Measurements from ENCODE around the gene PDK2. TPM values are rescaled to one million over a fixed set of nuclear protein-coding genes. Genes with fewer than 3 reads are reported as not detected.

The PDK2 gene
- total RNA-seq, 1 experiment from 2014 or later: 31.9 TPM

DNA sequence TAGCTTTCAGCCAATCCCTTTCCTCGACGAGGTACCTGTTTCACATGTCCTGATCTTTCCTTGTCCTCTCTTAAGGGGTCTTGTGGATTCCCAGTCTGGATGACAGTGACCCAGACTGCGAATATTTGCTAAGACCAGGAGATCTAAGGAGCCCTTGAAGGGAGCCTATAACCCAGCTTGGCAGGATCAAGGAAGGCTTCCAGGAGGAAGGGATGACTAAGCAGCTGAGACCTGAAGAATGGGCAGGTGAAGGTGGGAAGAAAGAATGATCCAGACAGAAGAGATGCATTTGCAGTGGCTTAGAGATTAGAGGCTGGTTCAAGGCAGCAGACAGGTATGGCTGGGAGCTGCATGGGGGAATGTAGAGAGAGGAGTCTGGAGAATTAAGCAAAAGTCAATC is 1.9 kb upstream of the PDK2 start:
- ATAC-seq (no peak), DNase-seq (peak; percentile 30)
- peaks cover 12% of the 10 kb centered on the region for H3F3A ChIP-seq (ENCODE audit: low read length, unreplicated experiment)
- no peak overlapping the region for H3K9ac ChIP-seq (ENCODE audit: low read length)
- H3K27me3 ChIP-seq (ENCODE audit: low read length): no peaks in the 10 kb centered on the region
- TF ChIP-seq EZH2 (IDR thresholded peaks at IDR 0.05; ENCODE audit: low read length, unreplicated experiment) (no peak), EZH2phosphoT487 (IDR thresholded peaks at IDR 0.05; ENCODE audit: borderline replicate concordance, low read length) (no peak)
- TF ChIP-seq, protein P1, sequence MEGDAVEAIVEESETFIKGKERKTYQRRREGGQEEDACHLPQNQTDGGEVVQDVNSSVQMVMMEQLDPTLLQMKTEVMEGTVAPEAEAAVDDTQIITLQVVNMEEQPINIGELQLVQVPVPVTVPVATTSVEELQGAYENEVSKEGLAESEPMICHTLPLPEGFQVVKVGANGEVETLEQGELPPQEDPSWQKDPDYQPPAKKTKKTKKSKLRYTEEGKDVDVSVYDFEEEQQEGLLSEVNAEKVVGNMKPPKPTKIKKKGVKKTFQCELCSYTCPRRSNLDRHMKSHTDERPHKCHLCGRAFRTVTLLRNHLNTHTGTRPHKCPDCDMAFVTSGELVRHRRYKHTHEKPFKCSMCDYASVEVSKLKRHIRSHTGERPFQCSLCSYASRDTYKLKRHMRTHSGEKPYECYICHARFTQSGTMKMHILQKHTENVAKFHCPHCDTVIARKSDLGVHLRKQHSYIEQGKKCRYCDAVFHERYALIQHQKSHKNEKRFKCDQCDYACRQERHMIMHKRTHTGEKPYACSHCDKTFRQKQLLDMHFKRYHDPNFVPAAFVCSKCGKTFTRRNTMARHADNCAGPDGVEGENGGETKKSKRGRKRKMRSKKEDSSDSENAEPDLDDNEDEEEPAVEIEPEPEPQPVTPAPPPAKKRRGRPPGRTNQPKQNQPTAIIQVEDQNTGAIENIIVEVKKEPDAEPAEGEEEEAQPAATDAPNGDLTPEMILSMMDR (conservative IDR thresholded peaks at IDR 0.05; ENCODE audit: low read depth, low read length): no peak
- peaks cover 22% of the 10 kb centered on the region for H3K36me3 ChIP-seq (ENCODE audit: low read depth, low read length)
- H3K9me2 ChIP-seq (replicated peaks; ENCODE audit: low read length): no peaks in the 10 kb centered on the region
- ChIA-PET POLR2A (ENCODE audit: unreplicated experiment) (interaction anchor here (0.6 kb wide), 1 partner anchor 37 kb away, joined by 4 read pairs; the partner anchor contains the start of gene ITGA3), CTCF (interaction anchor here (0.7 to 1.7 kb wide), 4 partner anchors 31 to 126 kb away, joined by 3 to 9 read pairs (median 6); partner anchors contain the start of gene ITGA3)
- no TSS peak for BruUV-seq (replicated peaks)
- 0 out of 2 replicates have a peak, but pooled peaks cover 1% of the 10 kb centered on the region for H4K20me1 ChIP-seq (ENCODE audit: low read length)
- no peak overlapping the region for H3K4me2 ChIP-seq (ENCODE audit: low read length)
- no peak overlapping the region for H3K4me3 ChIP-seq (ENCODE audit: low read length)
- intact Hi-C loops (cut with micrococcal nuclease): no loop called here
- H3K27ac ChIP-seq (ENCODE audit: low read length): no peak overlapping the region
- peaks cover 9% of the 10 kb centered on the region for H3K79me2 ChIP-seq (ENCODE audit: low read length)
- peaks cover 14% of the 10 kb centered on the region for H3K4me1 ChIP-seq (ENCODE audit: insufficient read depth, low read length)
- H2AFZ ChIP-seq (ENCODE audit: low read length): no peak overlapping the region
- H3K9me3 ChIP-seq (ENCODE audit: low read length): no peaks in the 10 kb centered on the region

DNA sequence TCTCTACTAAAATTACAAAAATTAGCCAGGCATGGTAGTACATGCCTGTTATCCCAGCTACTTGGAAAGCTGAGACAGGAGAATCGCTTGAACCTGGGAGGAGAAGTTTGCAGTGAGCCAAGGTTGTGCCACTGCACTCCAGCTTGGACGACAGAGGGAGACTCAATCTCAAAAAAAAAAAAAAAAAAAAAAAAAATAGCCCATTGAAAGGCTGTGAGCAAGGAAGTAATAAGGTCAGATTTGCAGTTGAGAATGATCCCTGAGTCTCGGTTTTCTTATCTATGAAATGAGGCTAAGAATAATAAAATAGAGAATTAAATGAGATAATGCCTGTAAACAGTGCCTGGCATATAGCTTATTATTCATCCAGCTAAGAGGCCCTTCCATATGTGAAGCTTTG is 1.3 kb upstream of the PDK2 start:
- Histone ChIP-seq H3K4me2 (ENCODE audit: low read length) (peak overlapping the region; percentile 96), H2AFZ (ENCODE audit: low read length) (peak overlapping the region; percentile 94), H3K9me2 (replicated peaks; ENCODE audit: low read length) (no peaks in the 10 kb centered on the region), H4K20me1 (ENCODE audit: low read length) (no peaks in the 10 kb centered on the region), H3K79me2 (ENCODE audit: low read length) (peaks cover 9% of the 10 kb centered on the region), H3K9ac (ENCODE audit: low read length) (no peak overlapping the region), H3K9me3 (ENCODE audit: low read length) (no peaks in the 10 kb centered on the region), H3K27me3 (ENCODE audit: low read length) (no peaks in the 10 kb centered on the region), H3K4me3 (ENCODE audit: low read length) (peak overlapping the region; percentile 88; the same call in 1 of the 2 replicates), H3K4me1 (ENCODE audit: insufficient read depth, low read length) (peaks cover 14% of the 10 kb centered on the region), H3F3A (ENCODE audit: low read length, unreplicated experiment) (peaks cover 12% of the 10 kb centered on the region), H3K36me3 (ENCODE audit: low read depth, low read length) (peaks cover 16% of the 10 kb centered on the region), H3K27ac (ENCODE audit: low read length) (no peak overlapping the region)
- no TSS peak for BruUV-seq (replicated peaks)
- DNase-seq (no peak), ATAC-seq (no peak)
- intact Hi-C loops (cut with micrococcal nuclease): loop anchor here (1.0 to 2.0 kb wide), 7 partner anchors 31 to 203 kb away; partner anchors contain the start of gene PPP1R9B
- TF ChIP-seq EZH2phosphoT487 (IDR thresholded peaks at IDR 0.05; ENCODE audit: borderline replicate concordance, low read length): no peak
- TF ChIP-seq EZH2 (IDR thresholded peaks at IDR 0.05; ENCODE audit: low read length, unreplicated experiment): no peak
- TF ChIP-seq, protein P1 (conservative IDR thresholded peaks at IDR 0.05; ENCODE audit: low read depth, low read length): no peak
- ChIA-PET POLR2A (ENCODE audit: unreplicated experiment) (interaction anchor here (0.5 to 1.0 kb wide), 3 partner anchors 15 to 228 kb away, joined by 3 read pairs; no protein-coding TSS in a partner anchor), CTCF (interaction anchor here (0.5 to 1.7 kb wide), 16 partner anchors 12 to 126 kb away, joined by 3 to 11 read pairs (median 4); partner anchors contain the start of gene ITGA3)

DNA sequence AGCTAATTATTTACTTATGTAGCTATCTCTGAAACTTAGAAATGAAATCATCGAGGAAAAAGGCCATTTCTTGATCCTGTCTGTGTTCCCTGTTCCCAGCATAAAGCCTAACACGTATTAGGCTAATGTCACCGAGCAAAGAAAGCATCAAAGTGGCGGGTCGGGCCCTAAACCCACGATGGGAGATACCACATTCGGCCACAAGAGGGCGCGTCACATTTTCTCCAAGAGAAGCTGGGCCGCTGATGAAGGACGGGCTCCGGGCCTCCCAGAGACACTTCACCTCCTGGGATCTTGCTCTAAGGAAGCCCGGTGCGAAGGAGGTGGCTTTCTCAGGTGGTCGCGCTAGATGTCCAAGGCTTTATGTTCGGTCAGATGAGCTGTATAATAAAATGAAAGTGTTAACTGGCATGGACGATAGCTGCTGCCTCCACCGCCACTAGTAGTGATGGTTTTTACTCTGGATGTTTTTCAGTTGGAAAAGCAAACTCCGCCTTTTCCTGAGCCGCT is 853 bp upstream of the PDK2 start:
- no peaks in the 10 kb centered on the region for H3K27me3 ChIP-seq (ENCODE audit: low read length)
- ATAC-seq (peak; percentile 55), DNase-seq (peak; percentile 97)
- peaks cover 14% of the 10 kb centered on the region for H3K4me1 ChIP-seq (ENCODE audit: insufficient read depth, low read length)
- peaks cover 12% of the 10 kb centered on the region for H3F3A ChIP-seq (ENCODE audit: low read length, unreplicated experiment)
- no peak for TF ChIP-seq EZH2phosphoT487 (IDR thresholded peaks at IDR 0.05; ENCODE audit: borderline replicate concordance, low read length)
- TF ChIP-seq, protein P1 (conservative IDR thresholded peaks at IDR 0.05; ENCODE audit: low read depth, low read length): peak; percentile 96
- peak overlapping the region; percentile 94 for H2AFZ ChIP-seq (ENCODE audit: low read length)
- H3K27ac ChIP-seq (ENCODE audit: low read length): peak overlapping the region; percentile 20
- POLR2A ChIA-PET (ENCODE audit: unreplicated experiment): interaction anchor here (0.8 to 1.0 kb wide), 2 partner anchors 32 to 228 kb away, joined by 3 read pairs; no protein-coding TSS in a partner anchor
- H3K9ac ChIP-seq (ENCODE audit: low read length): peak overlapping the region; percentile 21
- H3K4me2 ChIP-seq (ENCODE audit: low read length): peak overlapping the region; percentile 96
- CTCF ChIA-PET: interaction anchor here (0.6 to 1.7 kb wide), 21 partner anchors 12 to 349 kb away, joined by 3 to 11 read pairs (median 4); partner anchors contain the start of genes ITGA3 and PPP1R9B
- intact Hi-C loops (cut with micrococcal nuclease): loop anchor here (1.0 to 2.0 kb wide), 7 partner anchors 31 to 203 kb away; partner anchors contain the start of gene PPP1R9B
- H3K9me2 ChIP-seq (replicated peaks; ENCODE audit: low read length): no peaks in the 10 kb centered on the region
- peaks cover 9% of the 10 kb centered on the region for H3K79me2 ChIP-seq (ENCODE audit: low read length)
- H3K36me3 ChIP-seq (ENCODE audit: low read depth, low read length): peaks cover 11% of the 10 kb centered on the region
- no peaks in the 10 kb centered on the region for H4K20me1 ChIP-seq (ENCODE audit: low read length)
- H3K9me3 ChIP-seq (ENCODE audit: low read length): no peaks in the 10 kb centered on the region
- no TSS peak for BruUV-seq (replicated peaks)
- H3K4me3 ChIP-seq (ENCODE audit: low read length): peak overlapping the region; percentile 88
